Naive thymus-derived CD4-positive, alpha-beta T cell (primary cell): ENCODE measurements around the gene BAZ1B. TPM values are rescaled to one million over a fixed set of nuclear protein-coding genes. Genes with fewer than 3 reads are reported as not detected.

Experiments used
- ATAC-seq: fragments of 150-1000 bp; cut with Tn5 transposase; 2 replicates; pipeline ENCODE4 v1.10.0; 2021; ENCODE audit warnings: mild to moderate bottlenecking, moderate library complexity
- CTCF ChIA-PET: fragments of 350-600 bp; sonication (Branson Sonifier 250); formaldehyde crosslinking; loops from one replicate; lab custom pipeline; 2021; ENCODE audit warnings: antibody characterized with exemption; lab: Charles Lee
- POLR2A ChIA-PET: fragments of 350-600 bp; sonication (Branson Sonifier 250); formaldehyde crosslinking; loops from one replicate; lab custom pipeline; 2021; ENCODE audit warnings: antibody characterized with exemption, inconsistent platforms; lab: Charles Lee
- DNase-seq, 9 donors: peaks; one replicate each; pipeline versions ENCODE4 v3.0.0 to v3.0.0-alpha.2; 2020 to 2022; ENCODE audit warnings: mixed read lengths in 1 of 9
- H3K27ac ChIP-seq: one replicate; pipeline ENCODE4 v1.7.0; 2013; ENCODE audit warnings: mild to moderate bottlenecking, low read depth, low read length, moderate library complexity
- H3K27me3 ChIP-seq, 2 donors: one replicate each; pipeline ENCODE4 v1.7.0; 2013; ENCODE audit warnings: low read length in 2 of 2, mild to moderate bottlenecking in 2 of 2, moderate library complexity in 2 of 2; ENCODE audit not compliant: control insufficient read depth in 2 of 2, insufficient read depth in 2 of 2
- H3K36me3 ChIP-seq, 3 experiments: 1 replicate in 2 of 3; 2 replicates in 1 of 3; pipeline ENCODE4 v1.7.0; 2013; ENCODE audit warnings: low read length in 3 of 3, mild to moderate bottlenecking in 3 of 3, moderate library complexity in 1 of 3; ENCODE audit not compliant: insufficient read depth in 3 of 3, control insufficient read depth in 2 of 3
- H3K4me1 ChIP-seq, 2 donors: one replicate each; pipeline ENCODE4 v1.7.0; 2013; ENCODE audit warnings: low read length in 2 of 2, mild to moderate bottlenecking in 2 of 2, moderate library complexity in 1 of 2; ENCODE audit not compliant: control insufficient read depth in 2 of 2, insufficient read depth in 2 of 2
- H3K4me3 ChIP-seq: 2 replicates; pipeline ENCODE4 v1.7.0; 2013; ENCODE audit warnings: mild to moderate bottlenecking, low read length
- H3K9me3 ChIP-seq, 3 experiments: 1 replicate in 2 of 3; 2 replicates in 1 of 3; pipeline ENCODE4 v1.7.0; 2013; ENCODE audit warnings: low read length in 3 of 3; ENCODE audit not compliant: control insufficient read depth in 2 of 3
- H3K27ac Mint-ChIP-seq, 9 donors: one replicate each; pipeline ENCODE4 v1.8.0; 2020 to 2022; ENCODE audit warnings: mixed read lengths in 9 of 9, mild to moderate bottlenecking in 8 of 9, moderate library complexity in 5 of 9, inconsistent platforms in 2 of 9
- H3K27me3 Mint-ChIP-seq, 5 donors: one replicate each; pipeline ENCODE4 v1.8.0; 2021 to 2022; ENCODE audit warnings: mixed read lengths in 5 of 5, mild to moderate bottlenecking in 1 of 5
- H3K36me3 Mint-ChIP-seq, 5 donors: one replicate each; pipeline ENCODE4 v1.8.0; 2020 to 2022; ENCODE audit warnings: mixed read lengths in 5 of 5, mild to moderate bottlenecking in 3 of 5, inconsistent platforms in 1 of 5
- H3K4me1 Mint-ChIP-seq, 7 donors: one replicate each; pipeline ENCODE4 v1.8.0; 2020 to 2022; ENCODE audit warnings: mixed read lengths in 7 of 7, mild to moderate bottlenecking in 3 of 7, inconsistent platforms in 1 of 7
- H3K4me3 Mint-ChIP-seq, 10 donors: one replicate each; pipeline ENCODE4 v1.8.0; 2020 to 2022; ENCODE audit warnings: mild to moderate bottlenecking in 10 of 10, mixed read lengths in 10 of 10, moderate library complexity in 6 of 10, inconsistent platforms in 2 of 10
- H3K9me3 Mint-ChIP-seq, 11 donors: one replicate each; pipeline ENCODE4 v1.8.0; 2020 to 2022; ENCODE audit warnings: mixed read lengths in 11 of 11, mild to moderate bottlenecking in 4 of 11, inconsistent platforms in 1 of 11, moderate library complexity in 1 of 11
- intact Hi-C, 2 donors: fragments of 100-400 bp; cut with micrococcal nuclease; formaldehyde crosslinking; loops; one replicate each; pipeline ENCODE4 v1.15.1; 2023
- polyA plus RNA-seq, 2 donors: library from polyadenylated mRNA; unstranded; fragments of 300-500 nt; fragmentation: Illumina TruSeq; gene quantifications; one replicate each; pipeline ENCODE4 v1.2.3, GENCODE V29; 2021
- total RNA-seq, 6 experiments: library from RNA in 5 of 6; stranded (reverse) in 5 of 6; gene quantifications; 1 replicate in 5 of 6; 2 replicates in 1 of 6; pipeline ENCODE4 v1.2.3 and lab custom pipeline; 2021 to 2026

The BAZ1B gene
- total and polyA plus RNA-seq, 7 experiments from 2014 or later, result 14.7 to 90.3 (median 47.1) TPM

DNA sequence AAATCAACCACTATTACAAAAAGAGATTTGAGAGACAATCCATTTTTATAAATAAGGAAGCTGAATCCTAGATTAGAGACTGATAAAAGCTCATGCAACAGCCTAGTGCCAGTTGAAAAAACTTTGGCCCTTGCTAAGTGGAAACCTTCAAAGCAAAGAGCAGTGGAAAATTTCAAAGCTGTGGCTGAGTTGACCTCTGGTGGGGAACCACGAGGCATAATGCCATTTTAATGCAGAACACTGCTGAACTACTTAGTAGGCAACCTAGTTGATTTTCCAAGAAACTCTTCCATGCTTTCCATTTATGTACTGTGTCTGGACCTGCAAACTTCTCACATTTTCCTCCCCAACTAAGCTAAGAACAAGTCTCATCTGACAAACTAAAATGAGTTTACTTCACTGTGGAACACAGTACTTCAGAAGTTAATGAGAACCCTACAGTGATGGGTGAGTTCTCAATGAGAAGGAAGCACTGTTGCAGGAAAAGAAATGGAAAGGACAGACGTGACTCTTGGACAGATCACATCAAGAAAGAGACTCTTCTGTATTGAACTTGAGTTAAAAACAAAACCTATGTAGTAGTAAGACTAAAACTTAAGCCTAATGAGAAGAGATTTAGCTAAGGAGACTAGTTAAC lies 69.0 kb downstream of the BAZ1B start:
- H3K36me3 ChIP-seq, result peaks cover 12 to 74% (median 14%) of the 10 kb centered on the region in 3 experiments
- POLR2A ChIA-PET, result interaction anchor here (0.7 to 1.0 kb wide), 2 partner anchors 144 to 787 kb away, joined by 3 read pairs; partner anchors contain the start of gene NSUN5
- CTCF ChIA-PET, result interaction anchor here (0.6 kb wide), 1 partner anchor 132 kb away, joined by 3 read pairs; no protein-coding TSS in a partner anchor

DNA sequence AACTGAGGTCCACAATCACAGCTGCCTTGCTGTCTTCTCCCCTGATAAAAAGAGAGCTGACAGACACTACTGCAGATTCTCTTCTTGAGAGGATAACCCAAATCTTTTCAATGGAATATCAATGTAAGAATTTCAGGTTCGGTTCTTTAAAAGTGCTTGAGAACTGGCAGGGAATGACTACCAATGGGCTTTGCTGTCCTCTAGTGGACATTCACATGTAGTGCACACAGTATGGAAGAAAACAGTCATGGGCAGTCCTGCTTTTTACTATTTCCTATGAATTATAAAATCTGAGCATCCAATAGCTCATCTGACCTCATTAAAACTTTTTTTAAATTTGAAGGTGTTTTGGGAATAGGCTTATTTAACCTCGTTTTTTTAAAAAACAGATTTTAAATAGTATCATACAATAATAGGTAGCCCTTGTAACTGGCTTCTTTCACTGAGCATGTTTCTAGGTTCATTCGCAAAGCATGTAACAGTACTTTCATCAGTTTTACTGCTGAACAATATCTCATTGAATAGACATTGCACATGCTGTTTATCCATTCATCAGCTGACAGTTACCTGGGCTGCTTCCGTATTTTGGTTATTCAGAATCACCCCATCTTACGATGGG lies 70.2 kb downstream of the BAZ1B start:
- ChIA-PET CTCF (interaction anchor here (0.9 to 2.5 kb wide), 5 partner anchors 9 to 128 kb away, joined by 3 to 24 read pairs (median 6); no protein-coding TSS in a partner anchor), POLR2A (interaction anchor here (0.6 kb wide), 1 partner anchor 20 kb away, joined by 4 read pairs; no protein-coding TSS in a partner anchor)
- H3K4me1 ChIP-seq, result peaks cover 0 to 3% of the 10 kb centered on the region in 2 donors
- Mint-ChIP-seq H3K4me1 (peaks cover 5 to 29% (median 7%) of the 10 kb centered on the region in 7 donors), H3K27ac (peak overlapping the region in 1 of 9 donors; percentile 19), H3K36me3 (peaks cover 11 to 39% (median 34%) of the 10 kb centered on the region in 5 donors), H3K27me3 (no peaks in the 10 kb centered on the region), H3K4me3 (no peak overlapping the region), H3K9me3 (no peaks in the 10 kb centered on the region)
- no peaks in the 10 kb centered on the region for H3K9me3 ChIP-seq
- peaks cover 9 to 74% (median 14%) of the 10 kb centered on the region in 3 experiments for H3K36me3 ChIP-seq
- DNase-seq (peak in 7 of 9 donors; percentile 23 to 66 (median 58)), ATAC-seq (peak; percentile 94)
- no peaks in the 10 kb centered on the region for H3K27me3 ChIP-seq
- no peak overlapping the region for H3K27ac ChIP-seq
- H3K4me3 ChIP-seq, result no peak overlapping the region
- intact Hi-C loops, result loop anchor here (1.0 to 5.0 kb wide), 4 partner anchors 128 to 625 kb away; partner anchors contain the start of gene TYW1B (in 2 of the 2)

More for the DNA sequence above, 69.0 kb downstream of the BAZ1B start:
- no peaks in the 10 kb centered on the region for H3K9me3 Mint-ChIP-seq
- Histone ChIP-seq H3K27ac (no peak overlapping the region), H3K27me3 (no peaks in the 10 kb centered on the region), H3K4me3 (no peak overlapping the region), H3K4me1 (peaks cover 0 to 3% of the 10 kb centered on the region in 2 donors), H3K9me3 (no peaks in the 10 kb centered on the region)
- no peak overlapping the region for H3K4me3 Mint-ChIP-seq
- DNase-seq, result no peak
- peaks cover 5 to 27% (median 7%) of the 10 kb centered on the region in 7 donors for H3K4me1 Mint-ChIP-seq
- ATAC-seq, result no peak
- H3K27ac Mint-ChIP-seq, result peak overlapping the region in 4 of 9 donors; percentile 3 to 46 (median 26)
- H3K36me3 Mint-ChIP-seq, result peaks cover 7 to 45% (median 37%) of the 10 kb centered on the region in 5 donors
- no peaks in the 10 kb centered on the region for H3K27me3 Mint-ChIP-seq
- intact Hi-C loops, result loop anchor here (2.0 to 5.0 kb wide), 3 partner anchors 131 to 626 kb away; partner anchors contain the start of gene TYW1B (in 2 of the 2)

DNA sequence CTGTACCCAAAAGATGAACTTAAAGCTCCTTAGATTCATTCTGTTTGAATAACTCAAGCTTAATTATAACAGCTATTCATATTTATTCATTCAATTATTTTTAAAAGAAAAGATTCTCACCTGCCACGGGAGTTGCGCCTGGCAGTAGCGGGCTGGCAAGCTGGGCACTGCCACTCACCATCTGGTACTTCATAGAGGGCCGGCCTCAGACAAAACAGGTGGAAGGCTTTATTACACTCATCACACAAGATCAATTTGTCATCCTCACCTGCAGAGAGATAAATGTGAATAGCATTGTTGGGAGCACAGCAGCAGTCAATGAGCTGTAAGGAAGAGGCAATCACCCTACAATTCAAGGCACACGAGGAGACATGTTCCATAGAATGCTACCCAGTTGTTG lies 72.7 kb downstream of the BAZ1B start:
- Mint-ChIP-seq H3K4me3 (no peak overlapping the region), H3K36me3 (peaks cover 11 to 47% (median 41%) of the 10 kb centered on the region in 5 donors), H3K9me3 (no peaks in the 10 kb centered on the region), H3K27ac (peak overlapping the region in 5 of 9 donors; percentile 16 to 75 (median 38)), H3K4me1 (peaks cover 5 to 29% (median 7%) of the 10 kb centered on the region in 7 donors), H3K27me3 (no peaks in the 10 kb centered on the region)
- Histone ChIP-seq H3K4me3 (no peak overlapping the region), H3K36me3 (peaks cover 18 to 77% (median 27%) of the 10 kb centered on the region in 3 experiments), H3K27ac (no peak overlapping the region), H3K4me1 (peaks cover 0 to 3% of the 10 kb centered on the region in 2 donors), H3K27me3 (no peaks in the 10 kb centered on the region), H3K9me3 (no peaks in the 10 kb centered on the region)
- ATAC-seq (no peak), DNase-seq (no peak)
- POLR2A ChIA-PET, result no interaction called here
- intact Hi-C loops, result no loop called here
- CTCF ChIA-PET, result no interaction called here

DNA sequence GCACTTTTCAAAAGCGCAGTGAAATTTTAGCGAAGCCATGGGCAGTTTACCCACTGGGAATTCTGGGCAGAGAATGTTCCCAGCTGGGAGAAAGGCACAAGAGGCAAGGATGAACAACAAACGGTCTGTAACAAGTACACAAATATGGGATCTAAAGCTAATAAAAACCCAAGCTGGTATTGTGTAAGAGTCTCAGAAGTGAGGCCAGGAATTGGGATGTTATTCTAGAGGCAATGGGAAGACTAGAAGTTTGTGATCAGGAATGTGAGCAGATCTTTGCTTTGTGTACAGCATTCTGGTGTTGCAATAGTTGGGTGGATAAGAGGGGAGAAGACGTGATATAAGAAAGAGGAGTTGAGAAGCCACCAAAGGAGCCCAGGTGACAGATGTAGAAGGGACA lies 73.5 kb downstream of the BAZ1B start:
- H3K27ac Mint-ChIP-seq, result peak overlapping the region in 4 of 9 donors; percentile 0 to 75 (median 22)
- no peaks in the 10 kb centered on the region for H3K9me3 Mint-ChIP-seq
- H3K36me3 ChIP-seq, result peaks cover 18 to 82% (median 27%) of the 10 kb centered on the region in 3 experiments
- ATAC-seq, result no peak
- intact Hi-C loops, result no loop called here
- H3K4me1 ChIP-seq, result peaks cover 0 to 3% of the 10 kb centered on the region in 2 donors
- peaks cover 11 to 51% (median 41%) of the 10 kb centered on the region in 5 donors for H3K36me3 Mint-ChIP-seq
- H3K27me3 ChIP-seq, result no peaks in the 10 kb centered on the region
- POLR2A ChIA-PET, result no interaction called here
- H3K4me1 Mint-ChIP-seq, result peaks cover 5 to 29% (median 7%) of the 10 kb centered on the region in 7 donors
- no peak for DNase-seq
- CTCF ChIA-PET, result no interaction called here
- H3K4me3 Mint-ChIP-seq, result no peak overlapping the region
- H3K9me3 ChIP-seq, result no peaks in the 10 kb centered on the region
- H3K27me3 Mint-ChIP-seq, result no peaks in the 10 kb centered on the region
- no peak overlapping the region for H3K4me3 ChIP-seq
- H3K27ac ChIP-seq, result no peak overlapping the region

DNA sequence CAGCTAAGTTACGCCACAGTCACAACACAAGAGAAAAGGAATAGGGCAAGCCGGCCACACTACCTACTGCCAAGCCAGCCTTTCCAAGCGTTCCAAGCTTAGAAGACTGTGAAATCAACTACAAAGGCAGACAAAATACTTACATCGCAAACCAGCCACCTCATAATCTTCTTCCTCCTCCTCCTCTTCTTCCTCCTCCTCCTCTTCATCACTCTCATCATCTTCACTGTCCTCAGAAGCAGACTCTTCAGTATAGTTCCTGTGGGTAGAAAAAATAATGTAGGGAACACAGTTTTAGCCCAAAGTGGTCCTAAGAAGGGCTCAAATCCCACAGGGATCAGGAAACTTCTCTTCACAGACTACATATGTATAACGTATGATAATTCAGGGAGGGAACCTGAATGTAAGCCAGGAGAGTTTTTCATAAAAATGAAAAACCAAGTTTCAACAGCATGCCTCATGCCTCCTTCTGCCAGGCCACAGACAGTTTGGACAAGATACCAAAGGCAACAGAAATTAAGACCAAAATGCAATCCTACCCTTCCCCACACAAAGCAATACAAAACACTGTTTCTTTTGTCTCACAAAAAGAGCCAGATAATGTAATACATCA lies 74.9 kb downstream of the BAZ1B start:
- ChIA-PET CTCF (interaction anchor here (0.6 kb wide), 1 partner anchor 75 kb away, joined by 3 read pairs; no protein-coding TSS in a partner anchor), POLR2A (no interaction called here)
- Histone ChIP-seq H3K4me3 (no peak overlapping the region), H3K9me3 (no peaks in the 10 kb centered on the region), H3K27me3 (no peaks in the 10 kb centered on the region), H3K27ac (no peak overlapping the region), H3K4me1 (peaks cover 0 to 3% of the 10 kb centered on the region in 2 donors), H3K36me3 (peaks cover 26 to 92% (median 27%) of the 10 kb centered on the region in 3 experiments)
- Mint-ChIP-seq H3K4me1 (peaks cover 4 to 27% (median 7%) of the 10 kb centered on the region in 7 donors), H3K27ac (peak overlapping the region in 5 of 9 donors; percentile 12 to 87 (median 74)), H3K27me3 (no peaks in the 10 kb centered on the region), H3K36me3 (peaks cover 13 to 62% (median 41%) of the 10 kb centered on the region in 5 donors), H3K9me3 (no peaks in the 10 kb centered on the region), H3K4me3 (no peak overlapping the region)
- DNase-seq (no peak), ATAC-seq (no peak)
- intact Hi-C loops, result no loop called here

DNA sequence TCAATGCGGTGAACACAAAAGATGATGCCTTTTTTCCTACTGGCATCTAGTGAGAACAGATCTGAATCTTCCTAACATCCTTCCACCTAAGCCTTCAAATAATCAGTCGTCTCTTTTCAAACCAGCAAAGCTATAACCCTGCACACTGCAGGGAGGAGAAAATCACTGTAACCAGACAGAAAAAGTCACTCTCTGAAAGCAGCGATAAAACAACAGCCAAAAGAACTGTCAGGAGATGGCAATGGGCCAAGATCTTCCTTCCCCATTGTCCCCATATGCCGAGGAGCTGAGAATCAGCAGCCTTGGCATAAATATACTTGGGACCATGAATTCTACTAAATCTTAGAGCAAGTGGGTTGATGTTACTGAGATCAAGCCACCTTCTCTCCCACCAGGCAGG lies 75.4 kb downstream of the BAZ1B start:
- Histone ChIP-seq H3K36me3 (peaks cover 26 to 95% (median 27%) of the 10 kb centered on the region in 3 experiments), H3K27me3 (no peaks in the 10 kb centered on the region), H3K9me3 (no peaks in the 10 kb centered on the region), H3K4me1 (peaks cover 0 to 2% of the 10 kb centered on the region in 2 donors), H3K27ac (no peak overlapping the region), H3K4me3 (no peak overlapping the region)
- intact Hi-C loops, result no loop called here
- peaks cover 13 to 62% (median 41%) of the 10 kb centered on the region in 5 donors for H3K36me3 Mint-ChIP-seq
- CTCF ChIA-PET, result interaction anchor here (0.6 kb wide), 1 partner anchor 75 kb away, joined by 3 read pairs; no protein-coding TSS in a partner anchor
- H3K27me3 Mint-ChIP-seq, result no peaks in the 10 kb centered on the region
- DNase-seq (no peak), ATAC-seq (no peak)
- POLR2A ChIA-PET, result no interaction called here
- no peak overlapping the region for H3K4me3 Mint-ChIP-seq
- no peaks in the 10 kb centered on the region for H3K9me3 Mint-ChIP-seq
- H3K4me1 Mint-ChIP-seq, result peaks cover 2 to 26% (median 7%) of the 10 kb centered on the region in 7 donors
- peak overlapping the region in 7 of 9 donors; percentile 12 to 85 (median 46) for H3K27ac Mint-ChIP-seq
